NCI-H128 (cell line): ENCODE results near the gene VSIR.

Experiments
- DNase-seq: peaks from one replicate; lab custom pipeline; 2025; ENCODE audit not compliant: unreplicated experiment; lab: John Stamatoyannopoulos, UW

VSIR gene

GRCh38 chr10:71714031-71714410 lies 59.3 kb downstream of the VSIR start:
- DNase-seq = no peak

GRCh38 chr10:71713135-71714030 lies 59.9 kb downstream of the VSIR start:
- no peak for DNase-seq

- DNase-seq = no peak
These were observed 60.7 kb downstream of the VSIR start for GRCh38 chr10:71712572-71713134.

GRCh38 chr10:71712170-71712569 lies 61.1 kb downstream of the VSIR start:
- no peak for DNase-seq

- no peak for DNase-seq
These were observed 62.2 kb downstream of the VSIR start for GRCh38 chr10:71711052-71711623.

- DNase-seq = no peak
These were observed 62.8 kb downstream of the VSIR start for GRCh38 chr10:71710519-71710918.

- no peak for DNase-seq
These were observed 64.1 kb downstream of the VSIR start for GRCh38 chr10:71708897-71709882.

- peak; percentile 9 for DNase-seq
These were observed 65.0 kb downstream of the VSIR start for GRCh38 chr10:71708301-71708703.

- no peak for DNase-seq
These were observed 66.0 kb downstream of the VSIR start for GRCh38 chr10:71707240-71707789.

- DNase-seq = no peak
These were observed 66.9 kb downstream of the VSIR start for GRCh38 chr10:71706216-71707121.

GRCh38 chr10:71705582-71705981 lies 67.7 kb downstream of the VSIR start:
- no peak for DNase-seq

- DNase-seq = no peak
These were observed 68.5 kb downstream of the VSIR start for GRCh38 chr10:71704816-71705215.

GRCh38 chr10:71703577-71703976 lies 69.7 kb downstream of the VSIR start:
- DNase-seq = no peak

- DNase-seq = no peak
These were observed 71.7 kb downstream of the VSIR start for GRCh38 chr10:71701496-71702132.

GRCh38 chr10:71700731-71701368 lies 72.5 kb downstream of the VSIR start:
- DNase-seq = no peak

- no peak for DNase-seq
These were observed 74.6 kb downstream of the VSIR start for GRCh38 chr10:71698737-71699136.

GRCh38 chr10:71697938-71698709 lies 75.2 kb downstream of the VSIR start:
- DNase-seq = no peak
